H1 (cell line): ENCODE data around the gene PDZD2. TPM values are rescaled to one million over a fixed set of nuclear protein-coding genes. Genes with fewer than 3 reads are reported as not detected.

Experiments used
- CTCF ChIA-PET: fragments of 300-600 bp; sonication (Branson Sonifier 250); formaldehyde crosslinking; loops from one replicate; lab custom pipeline; 2021; ENCODE audit not compliant: partially characterized antibody; lab: Charles Lee
- POLR2A ChIA-PET: fragments of 300-600 bp; sonication (Branson Sonifier 250); formaldehyde crosslinking; loops from one replicate; lab custom pipeline; 2021; ENCODE audit warnings: inconsistent platforms; ENCODE audit not compliant: partially characterized antibody; lab: Charles Lee
- DNase-seq, 2 experiments: peaks; one replicate each; pipeline versions ENCODE4 v3.0.0 to v3.0.0-alpha.2; 2010 to 2022; ENCODE audit warnings: low spot score in 2 of 2, low read depth in 1 of 2, mixed read lengths in 1 of 2
- FAIRE-seq: peaks from 2 replicates; lab custom pipeline; 2011; peaks lifted over from hg19 to GRCh38; lab: Jason Lieb, UNC
- H2AFZ ChIP-seq: 2 replicates; pipeline ENCODE4 v1.8.1; 2012; ENCODE audit warnings: low read length, inconsistent platforms
- H2AK5ac ChIP-seq: 2 replicates; pipeline ENCODE4 v1.6.1; 2013; ENCODE audit warnings: low read depth, low read length
- H2BK120ac ChIP-seq: replicated peaks from 2 replicates; pipeline ENCODE3; 2013; ENCODE audit warnings: low read depth, low read length, inconsistent platforms
- H2BK12ac ChIP-seq: 2 replicates; pipeline ENCODE4 v1.6.1; 2013; ENCODE audit warnings: low read depth, low read length
- H2BK15ac ChIP-seq: 2 replicates; pipeline ENCODE4 v1.6.1; 2013; ENCODE audit warnings: low read length
- H2BK20ac ChIP-seq: 2 replicates; pipeline ENCODE4 v1.6.1; 2013; ENCODE audit warnings: low read length
- H2BK5ac ChIP-seq: 2 replicates; pipeline ENCODE4 v1.6.1; 2013; ENCODE audit warnings: low read depth, low read length
- H3K14ac ChIP-seq: 2 replicates; pipeline ENCODE4 v1.6.1; 2013; ENCODE audit warnings: inconsistent platforms; ENCODE audit not compliant: insufficient read length
- H3K18ac ChIP-seq: 2 replicates; pipeline ENCODE4 v1.6.1; 2013; ENCODE audit warnings: low read length; ENCODE audit errors: extremely low read depth
- H3K23ac ChIP-seq: 2 replicates; pipeline ENCODE4 v1.6.1; 2013; ENCODE audit warnings: inconsistent platforms; ENCODE audit not compliant: insufficient read length
- H3K23me2 ChIP-seq: 2 replicates; pipeline ENCODE4 v1.6.1; 2013; ENCODE audit warnings: low read depth, low read length
- H3K27ac ChIP-seq: 2 replicates; pipeline ENCODE4 v1.6.1; 2011; ENCODE audit warnings: low read depth, low read length, inconsistent platforms
- H3K27me3 ChIP-seq, 4 experiments: replicated peaks in 1 of 4; 1 replicate in 1 of 4; 2 replicates in 3 of 4; pipeline versions ENCODE4 v1.6.1 to v1.8.1; 2011 to 2013; ENCODE audit warnings: low read length in 3 of 4, mild to moderate bottlenecking in 3 of 4, inconsistent platforms in 2 of 4, mixed read lengths in 2 of 4, moderate library complexity in 1 of 4; ENCODE audit not compliant: control insufficient read depth in 3 of 4, insufficient read depth in 3 of 4; ENCODE audit errors: extremely low read depth in 1 of 4
- H3K36me3 ChIP-seq, 4 experiments: 2 replicates each; pipeline versions ENCODE4 v1.6.1 to v1.8.1; 2011 to 2013; ENCODE audit warnings: mild to moderate bottlenecking in 4 of 4, low read length in 3 of 4, moderate library complexity in 2 of 4, control low read depth in 1 of 4, inconsistent platforms in 1 of 4; ENCODE audit not compliant: insufficient read depth in 4 of 4, control insufficient read depth in 2 of 4
- H3K4ac ChIP-seq: replicated peaks from 2 replicates; pipeline ENCODE3; 2013; ENCODE audit warnings: low read length, low read depth, mixed read lengths, inconsistent platforms; ENCODE audit not compliant: insufficient read length
- H3K4me1 ChIP-seq, 4 experiments: replicated peaks in 1 of 4; 1 replicate in 1 of 4; 2 replicates in 3 of 4; pipeline versions ENCODE4 v1.6.1 to v1.8.1; 2011 to 2013; ENCODE audit warnings: low read length in 3 of 4, inconsistent platforms in 2 of 4, mixed read lengths in 1 of 4; ENCODE audit not compliant: insufficient read depth in 4 of 4, control insufficient read depth in 3 of 4
- H3K4me2 ChIP-seq, 2 experiments: 2 replicates each; pipeline versions ENCODE4 v1.6.1 to v1.8.1; 2011 to 2013; ENCODE audit warnings: low read depth in 2 of 2, low read length in 2 of 2, control low read depth in 1 of 2, inconsistent platforms in 1 of 2, mild to moderate bottlenecking in 1 of 2; ENCODE audit not compliant: insufficient read depth in 1 of 2
- H3K4me3 ChIP-seq, 4 experiments: fragments of 200-600, 300-600 bp in 1 of 4; sonication (generic), shearing (Covaris generic), sonication (Bioruptor Twin) in 1 of 4; 2 replicates each; pipeline versions ENCODE4 v1.5.1 to v1.8.1; 2011 to 2016; ENCODE audit warnings: low read length in 4 of 4, low read depth in 3 of 4, control low read depth in 2 of 4, inconsistent platforms in 2 of 4, mild to moderate bottlenecking in 2 of 4, mixed read lengths in 1 of 4, moderate library complexity in 1 of 4; ENCODE audit not compliant: insufficient read depth in 2 of 4; ENCODE audit errors: extremely low read depth in 1 of 4
- H3K56ac ChIP-seq: replicated peaks from 2 replicates; pipeline ENCODE3; 2013; ENCODE audit warnings: low read depth, mild to moderate bottlenecking, mixed read lengths, low read length, inconsistent platforms; ENCODE audit not compliant: insufficient read length
- H3K79me1 ChIP-seq: 2 replicates; pipeline ENCODE4 v1.6.1; 2013; ENCODE audit warnings: low read depth, low read length, control low read depth
- H3K79me2 ChIP-seq, 2 experiments: 2 replicates each; pipeline versions ENCODE4 v1.6.1 to v1.8.1; 2012 to 2013; ENCODE audit warnings: low read length in 2 of 2, mild to moderate bottlenecking in 2 of 2, inconsistent platforms in 1 of 2; ENCODE audit not compliant: insufficient read depth in 2 of 2, control insufficient read depth in 1 of 2
- H3K9ac ChIP-seq, 4 experiments: replicated peaks in 1 of 4; 1 replicate in 1 of 4; 2 replicates in 3 of 4; pipeline versions ENCODE4 v1.6.1 to v1.8.1; 2011 to 2013; ENCODE audit warnings: low read depth in 3 of 4, low read length in 3 of 4, control low read depth in 2 of 4, mild to moderate bottlenecking in 2 of 4, moderate library complexity in 2 of 4, inconsistent platforms in 1 of 4; ENCODE audit errors: extremely low read depth in 1 of 4
- H3K9me3 ChIP-seq, 2 experiments: 2 replicates each; pipeline versions ENCODE4 v1.6.1 to v1.8.1; 2012 to 2013; ENCODE audit warnings: mild to moderate bottlenecking in 2 of 2, moderate library complexity in 2 of 2, control low read depth in 1 of 2, inconsistent platforms in 1 of 2, low read depth in 1 of 2, low read length in 1 of 2, mixed read lengths in 1 of 2; ENCODE audit not compliant: insufficient read depth in 2 of 2
- H4K20me1 ChIP-seq, 2 experiments: replicated peaks in 1 of 2; 2 replicates each; pipeline versions ENCODE3 to v1.8.1; 2011 to 2013; ENCODE audit warnings: inconsistent platforms in 2 of 2, low read length in 2 of 2, mild to moderate bottlenecking in 1 of 2; ENCODE audit not compliant: insufficient read depth in 2 of 2, control insufficient read depth in 1 of 2
- H4K5ac ChIP-seq: 2 replicates; pipeline ENCODE4 v1.6.1; 2013; ENCODE audit warnings: low read length, low read depth, mixed read lengths, inconsistent platforms; ENCODE audit not compliant: insufficient read length
- H4K8ac ChIP-seq: 2 replicates; pipeline ENCODE4 v1.8.0; 2013; ENCODE audit warnings: mild to moderate bottlenecking, moderate library complexity, low read length, inconsistent platforms; ENCODE audit not compliant: insufficient read depth; ENCODE audit errors: extremely low read depth
- H4K91ac ChIP-seq: replicated peaks from 2 replicates; pipeline ENCODE3; 2013; ENCODE audit warnings: low read length, mixed read lengths, inconsistent platforms; ENCODE audit not compliant: insufficient read length
- WGBS, 2 experiments: shearing (Covaris generic) in 1 of 2; methylation state at CpG; one replicate each; pipeline versions ENCODE4 v1.1.6 to v1.1.7; 2013 to 2015; ENCODE audit warnings: low lambda C conversion rate in 2 of 2, mixed read lengths in 2 of 2, inconsistent platforms in 1 of 2, low coverage in 1 of 2, missing lambda C conversion rate in 1 of 2; ENCODE audit not compliant: insufficient replicate concordance in 2 of 2, insufficient coverage in 1 of 2, insufficient read length in 1 of 2; ENCODE audit errors: extremely low coverage in 1 of 2, missing lambda C conversion rate in 1 of 2; 5-methylcytosine and 5-hydroxymethylcytosine counted together
- polyA plus RNA-seq, 7 experiments: library from polyadenylated mRNA; depleted of rRNA in 3 of 7; stranded (reverse) in 5 of 7; unstranded in 2 of 7; fragments of >200 nt in 5 of 7; fragments of 200-250 nt in 2 of 7; gene quantifications; 1 replicate in 5 of 7; 2 replicates in 1 of 7; 4 replicates in 1 of 7; pipeline versions ENCODE4 v1.2.1 to v1.2.3, GENCODE V29; 2011 to 2013; ENCODE audit warnings: missing spikeins in 2 of 7, mixed read lengths in 2 of 7
- total RNA-seq: library from RNA; stranded (reverse); fragmentation: NEBNext Ultra II Directional; extraction: Animal tissue kit (Norgen Biotek cat#: 25700); gene quantifications from 2 replicates; pipeline ENCODE4 v1.2.1, GENCODE V29; 2021
- TF ChIP-seq, protein P1 (sequence below): IDR thresholded peaks from 2 replicates; pipeline ENCODE4 v1.6.1; 2012; ENCODE audit warnings: inconsistent platforms

The PDZD2 gene
- total and polyA plus RNA-seq, 2 of the 8 experiments (the other 6 are each of a cell fraction or from before 2014, with no cell fraction given): 1.2 to 6.8 TPM

DNA sequence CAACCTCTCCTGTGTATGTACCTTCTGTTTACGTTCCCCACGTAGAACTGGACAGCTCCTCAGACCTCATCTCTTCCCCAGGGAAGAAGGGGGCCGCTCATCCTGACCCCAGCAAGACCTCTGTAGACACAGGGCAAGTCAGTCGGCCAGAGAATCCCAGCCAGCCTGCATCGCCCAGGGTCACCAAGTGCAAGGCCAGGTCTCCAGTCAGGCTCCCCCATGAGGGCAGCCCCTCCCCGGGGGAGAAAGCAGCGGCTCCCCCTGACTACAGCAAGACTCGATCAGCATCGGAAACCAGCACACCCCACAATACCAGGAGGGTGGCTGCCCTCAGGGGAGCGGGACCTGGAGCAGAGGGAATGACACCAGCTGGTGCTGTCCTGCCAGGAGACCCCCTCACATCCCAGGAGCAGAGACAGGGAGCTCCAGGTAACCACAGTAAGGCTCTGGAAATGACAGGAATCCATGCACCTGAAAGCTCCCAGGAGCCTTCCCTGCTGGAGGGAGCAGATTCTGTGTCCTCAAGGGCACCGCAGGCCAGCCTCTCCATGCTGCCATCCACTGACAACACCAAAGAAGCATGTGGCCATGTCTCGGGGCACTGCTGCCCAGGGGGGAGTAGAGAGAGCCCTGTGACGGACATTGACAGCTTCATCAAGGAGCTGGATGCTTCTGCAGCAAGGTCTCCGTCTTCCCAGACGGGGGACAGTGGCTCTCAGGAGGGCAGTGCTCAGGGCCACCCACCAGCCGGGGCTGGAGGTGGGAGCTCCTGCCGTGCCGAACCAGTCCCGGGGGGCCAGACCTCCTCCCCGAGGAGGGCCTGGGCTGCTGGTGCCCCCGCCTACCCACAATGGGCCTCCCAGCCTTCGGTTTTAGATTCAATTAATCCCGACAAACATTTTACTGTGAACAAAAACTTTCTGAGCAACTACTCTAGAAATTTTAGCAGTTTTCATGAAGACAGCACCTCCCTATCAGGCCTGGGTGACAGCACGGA, 448.5 kb downstream of the PDZD2 start:
- H2AFZ ChIP-seq: no peak overlapping the region
- no peak overlapping the region for H2BK5ac ChIP-seq
- H3K14ac ChIP-seq: no peak overlapping the region
- no peak overlapping the region for H3K27ac ChIP-seq
- no peaks in the 10 kb centered on the region for H3K79me1 ChIP-seq
- H2BK20ac ChIP-seq: no peak overlapping the region
- H2BK12ac ChIP-seq: no peak overlapping the region
- H3K18ac ChIP-seq: no peak overlapping the region
- H3K79me2 ChIP-seq: no peaks in the 10 kb centered on the region
- H3K36me3 ChIP-seq: no peaks in the 10 kb centered on the region; a peak in 1 of 8 replicates
- no peak overlapping the region for H4K5ac ChIP-seq
- no peaks in the 10 kb centered on the region for H3K27me3 ChIP-seq
- ChIA-PET CTCF (interaction anchor here (1.0 to 2.2 kb wide), 6 partner anchors 11 to 278 kb away, joined by 3 to 10 read pairs (median 4); no protein-coding TSS in a partner anchor), POLR2A (no interaction called here)
- WGBS, 2 experiments: 87% methylated on average over 23 of the region's 24 CpGs; no CpG with 5 or more reads in 1 of the 2 experiments
- TF ChIP-seq, protein P1, sequence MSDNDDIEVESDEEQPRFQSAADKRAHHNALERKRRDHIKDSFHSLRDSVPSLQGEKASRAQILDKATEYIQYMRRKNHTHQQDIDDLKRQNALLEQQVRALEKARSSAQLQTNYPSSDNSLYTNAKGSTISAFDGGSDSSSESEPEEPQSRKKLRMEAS: no peak
- H3K9ac ChIP-seq: no peak overlapping the region
- no peaks in the 10 kb centered on the region for H3K23me2 ChIP-seq
- no peak overlapping the region for H2BK15ac ChIP-seq
- H2AK5ac ChIP-seq: no peak overlapping the region
- no peak overlapping the region for H3K4ac ChIP-seq
- H3K9me3 ChIP-seq: no peaks in the 10 kb centered on the region
- DNase-seq (no peak), FAIRE-seq (no peak)
- no peak overlapping the region for H3K4me2 ChIP-seq
- H3K4me3 ChIP-seq: no peak overlapping the region
- H2BK120ac ChIP-seq: no peak overlapping the region
- no peak overlapping the region for H4K8ac ChIP-seq
- H4K91ac ChIP-seq: no peak overlapping the region
- no peak overlapping the region for H3K56ac ChIP-seq
- H4K20me1 ChIP-seq: no peaks in the 10 kb centered on the region
- no peaks in the 10 kb centered on the region for H3K4me1 ChIP-seq
- no peak overlapping the region for H3K23ac ChIP-seq
